ENCODE measurements around the gene RAD51B. TPM values are rescaled to one million over a fixed set of nuclear protein-coding genes. Genes with fewer than 3 reads are reported as not detected.

The RAD51B gene
- total and polyA plus RNA-seq, 9 of the 15 experiments (the other 6 are each of a cell fraction or from before 2014, with no cell fraction given), result 8.5 to 17.3 (median 11.3) TPM

DNA sequence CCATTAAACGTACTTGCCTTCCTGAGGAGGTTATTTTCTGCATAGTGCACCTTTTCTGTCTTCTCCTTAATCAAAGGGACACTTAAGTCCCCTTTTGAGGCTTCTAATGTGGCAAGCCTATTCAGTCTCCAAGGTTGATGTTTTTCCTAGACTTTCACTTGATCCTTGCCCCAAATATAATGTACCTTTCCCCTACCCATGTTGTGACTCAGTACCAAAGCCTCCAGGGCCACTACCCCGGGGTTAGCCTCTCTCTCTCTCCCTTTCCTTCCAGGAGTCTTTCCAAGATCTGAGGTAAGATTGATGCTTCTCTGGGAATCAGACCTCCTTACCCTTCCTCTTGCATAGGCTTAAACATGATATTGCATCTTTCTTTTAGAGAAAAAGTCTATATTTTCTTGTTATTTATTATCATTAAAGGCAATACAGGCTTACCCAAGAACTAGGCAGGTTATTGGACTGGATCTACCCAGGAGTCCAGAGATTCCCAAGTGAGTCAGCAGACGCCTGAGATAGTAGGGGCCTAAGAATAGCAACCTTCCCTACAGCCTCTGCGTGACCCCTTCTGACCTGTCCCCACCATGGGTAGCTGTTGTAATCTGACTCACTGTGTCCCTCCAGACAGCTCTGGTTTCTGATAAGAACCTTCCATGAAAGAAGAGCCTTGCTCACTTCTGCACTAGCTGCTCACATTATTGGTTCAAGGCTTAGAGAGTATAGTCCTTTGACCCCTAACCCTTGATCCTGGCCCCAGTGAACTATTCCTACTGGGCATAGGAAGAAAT is 800.4 kb downstream of the RAD51B start (continued):
- TF ChIP-seq BRF2 (IDR thresholded peaks at IDR 0.05; ENCODE audit: borderline replicate concordance, insufficient read depth, insufficient read length), result no peak
- TF ChIP-seq ZNF124 (CRISPR knock-in tag; IDR thresholded peaks at IDR 0.05), result no peak
- TF ChIP-seq RAD21 (CRISPR knock-in tag; conservative IDR thresholded peaks at IDR 0.05 in 1 of 2, IDR thresholded peaks at IDR 0.05 in 1 of 2), result peak in 1 of 2 experiments; percentile 32; a peak in 3 of 4 replicates
- no peak for TF ChIP-seq NR2F6 (CRISPR knock-in tag; IDR thresholded peaks at IDR 0.05)
- TF ChIP-seq MLX (CRISPR knock-in tag; conservative IDR thresholded peaks at IDR 0.05), result no peak
- no peak for TF ChIP-seq CREB3 (tag; conservative IDR thresholded peaks at IDR 0.05; ENCODE audit: low read depth)
- no peak for TF ChIP-seq MED1 (CRISPR knock-in tag; IDR thresholded peaks at IDR 0.05; ENCODE audit: borderline replicate concordance)
- no peak for TF ChIP-seq XRCC3 (IDR thresholded peaks at IDR 0.05)
- TF ChIP-seq, protein P1, sequence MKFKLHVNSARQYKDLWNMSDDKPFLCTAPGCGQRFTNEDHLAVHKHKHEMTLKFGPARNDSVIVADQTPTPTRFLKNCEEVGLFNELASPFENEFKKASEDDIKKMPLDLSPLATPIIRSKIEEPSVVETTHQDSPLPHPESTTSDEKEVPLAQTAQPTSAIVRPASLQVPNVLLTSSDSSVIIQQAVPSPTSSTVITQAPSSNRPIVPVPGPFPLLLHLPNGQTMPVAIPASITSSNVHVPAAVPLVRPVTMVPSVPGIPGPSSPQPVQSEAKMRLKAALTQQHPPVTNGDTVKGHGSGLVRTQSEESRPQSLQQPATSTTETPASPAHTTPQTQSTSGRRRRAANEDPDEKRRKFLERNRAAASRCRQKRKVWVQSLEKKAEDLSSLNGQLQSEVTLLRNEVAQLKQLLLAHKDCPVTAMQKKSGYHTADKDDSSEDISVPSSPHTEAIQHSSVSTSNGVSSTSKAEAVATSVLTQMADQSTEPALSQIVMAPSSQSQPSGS (CRISPR knock-in tag; IDR thresholded peaks at IDR 0.05), result no peak
- TF ChIP-seq, protein P2, sequence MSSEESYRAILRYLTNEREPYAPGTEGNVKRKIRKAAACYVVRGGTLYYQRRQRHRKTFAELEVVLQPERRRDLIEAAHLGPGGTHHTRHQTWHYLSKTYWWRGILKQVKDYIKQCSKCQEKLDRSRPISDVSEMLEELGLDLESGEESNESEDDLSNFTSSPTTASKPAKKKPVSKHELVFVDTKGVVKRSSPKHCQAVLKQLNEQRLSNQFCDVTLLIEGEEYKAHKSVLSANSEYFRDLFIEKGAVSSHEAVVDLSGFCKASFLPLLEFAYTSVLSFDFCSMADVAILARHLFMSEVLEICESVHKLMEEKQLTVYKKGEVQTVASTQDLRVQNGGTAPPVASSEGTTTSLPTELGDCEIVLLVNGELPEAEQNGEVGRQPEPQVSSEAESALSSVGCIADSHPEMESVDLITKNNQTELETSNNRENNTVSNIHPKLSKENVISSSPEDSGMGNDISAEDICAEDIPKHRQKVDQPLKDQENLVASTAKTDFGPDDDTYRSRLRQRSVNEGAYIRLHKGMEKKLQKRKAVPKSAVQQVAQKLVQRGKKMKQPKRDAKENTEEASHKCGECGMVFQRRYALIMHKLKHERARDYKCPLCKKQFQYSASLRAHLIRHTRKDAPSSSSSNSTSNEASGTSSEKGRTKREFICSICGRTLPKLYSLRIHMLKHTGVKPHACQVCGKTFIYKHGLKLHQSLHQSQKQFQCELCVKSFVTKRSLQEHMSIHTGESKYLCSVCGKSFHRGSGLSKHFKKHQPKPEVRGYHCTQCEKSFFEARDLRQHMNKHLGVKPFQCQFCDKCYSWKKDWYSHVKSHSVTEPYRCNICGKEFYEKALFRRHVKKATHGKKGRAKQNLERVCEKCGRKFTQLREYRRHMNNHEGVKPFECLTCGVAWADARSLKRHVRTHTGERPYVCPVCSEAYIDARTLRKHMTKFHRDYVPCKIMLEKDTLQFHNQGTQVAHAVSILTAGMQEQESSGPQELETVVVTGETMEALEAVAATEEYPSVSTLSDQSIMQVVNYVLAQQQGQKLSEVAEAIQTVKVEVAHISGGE (CRISPR knock-in tag; IDR thresholded peaks at IDR 0.05), result 0 out of 6 replicates have a peak, but pooled peaks of 1 of the 3 experiments have one; percentile 20
- TF ChIP-seq STAG1 (CRISPR knock-in tag; IDR thresholded peaks at IDR 0.05; ENCODE audit: borderline replicate concordance), result no peak
- peak; percentile 94 for TF ChIP-seq NCOR1 (IDR thresholded peaks at IDR 0.05)
- no peak for TF ChIP-seq ZNF311 (CRISPR knock-in tag; IDR thresholded peaks at IDR 0.05)
- TF ChIP-seq KDM1A (IDR thresholded peaks at IDR 0.05), result peak; percentile 87
- no peak for TF ChIP-seq POLR2AphosphoS2 (IDR thresholded peaks at IDR 0.05; ENCODE audit: low read length)
- TF ChIP-seq HNRNPLL (IDR thresholded peaks at IDR 0.05; ENCODE audit: low read depth, low read length, poor library complexity, severe bottlenecking), result no peak
- TF ChIP-seq DDX20 (tag; IDR thresholded peaks at IDR 0.05; ENCODE audit: low read depth), result no peak
- TF ChIP-seq BACH1 (tag; IDR thresholded peaks at IDR 0.05), result no peak

All from K562 (cell line).